Caco-2 (cell line): ENCODE measurements around the gene PLXDC2. TPM values are rescaled to one million over a fixed set of nuclear protein-coding genes. Genes with fewer than 3 reads are reported as not detected.

ENCODE experiments used
- BruUV-seq: library from RNA; stranded (reverse); fragments of 400-500 nt; replicated peaks from 2 replicates; lab custom pipeline; 2021; lab: Mats Ljungman, UMichigan
- CTCF ChIA-PET: fragments of 300-600 bp; sonication (Branson Sonifier 250); formaldehyde crosslinking; loops from one replicate; lab custom pipeline; 2022; ENCODE audit warnings: antibody characterized with exemption; lab: Charles Lee
- POLR2A ChIA-PET: fragments of 300-600 bp; sonication (Branson Sonifier 250); formaldehyde crosslinking; loops from one replicate; lab custom pipeline; 2022; ENCODE audit warnings: antibody characterized with exemption; lab: Charles Lee
- DNase-seq, 2 experiments: peaks; one replicate each; pipeline versions ENCODE4 v3.0.0 to v3.0.0-alpha.2; 2020 to 2022
- H3K27me3 ChIP-seq: replicated peaks from 2 replicates; pipeline ENCODE4 v1.6.0; 2011; ENCODE audit warnings: low read length; ENCODE audit not compliant: control insufficient read depth, insufficient read depth
- H3K36me3 ChIP-seq: 2 replicates; pipeline ENCODE4 v1.5.1; 2011; ENCODE audit warnings: low read length; ENCODE audit not compliant: control insufficient read depth, insufficient read depth
- H3K4me1 ChIP-seq: fragments of 250-450 bp; sonication (Bioruptor Pico); 2 replicates; pipeline ENCODE4 v1.5.1; 2020; ENCODE audit warnings: mild to moderate bottlenecking
- H3K4me3 ChIP-seq: 2 replicates; pipeline ENCODE4 v1.5.1; 2011; ENCODE audit warnings: low read depth, mild to moderate bottlenecking, control low read depth, low read length
- H3K9me3 ChIP-seq: fragments of 250-450 bp; sonication (Bioruptor Pico); 2 replicates; pipeline ENCODE4 v1.5.1; 2020; ENCODE audit warnings: mild to moderate bottlenecking, moderate library complexity
- H3K27ac Mint-ChIP-seq: one replicate; pipeline ENCODE4 v1.8.0; 2022; ENCODE audit warnings: mixed read lengths; ENCODE audit not compliant: unreplicated experiment
- H3K27me3 Mint-ChIP-seq: one replicate; pipeline ENCODE4 v1.8.0; 2022; ENCODE audit warnings: mixed read lengths; ENCODE audit not compliant: insufficient read depth, unreplicated experiment
- H3K36me3 Mint-ChIP-seq: one replicate; pipeline ENCODE4 v1.8.0; 2022; ENCODE audit warnings: mild to moderate bottlenecking, mixed read lengths; ENCODE audit not compliant: insufficient read depth, unreplicated experiment
- H3K4me1 Mint-ChIP-seq: one replicate; pipeline ENCODE4 v1.8.0; 2022; ENCODE audit warnings: low read depth, mixed read lengths; ENCODE audit not compliant: unreplicated experiment
- H3K4me3 Mint-ChIP-seq: one replicate; pipeline ENCODE4 v1.8.0; 2022; ENCODE audit warnings: mild to moderate bottlenecking, moderate library complexity, mixed read lengths; ENCODE audit not compliant: unreplicated experiment
- H3K9me3 Mint-ChIP-seq: one replicate; pipeline ENCODE4 v1.8.0; 2022; ENCODE audit warnings: mixed read lengths; ENCODE audit not compliant: unreplicated experiment
- intact Hi-C: fragments of 100-400 bp; cut with micrococcal nuclease; formaldehyde crosslinking; loops from one replicate; pipeline ENCODE4 v1.10.0; 2022; ENCODE audit not compliant: unreplicated experiment
- total RNA-seq: library from RNA; stranded (reverse); gene quantifications from 2 replicates; pipeline ENCODE4 v1.2.3, GENCODE V29; 2022
- TF ChIP-seq, protein P1 (sequence below), 2 experiments: fragments of 200-600 bp in 1 of 2; IDR thresholded peaks; 1 replicate in 1 of 2; 2 replicates in 1 of 2; pipeline versions ENCODE4 v1.5.1 to v1.8.0; 2011 to 2022; ENCODE audit warnings: antibody characterized with exemption in 1 of 2, control low read depth in 1 of 2, inconsistent platforms in 1 of 2, low read depth in 1 of 2, low read length in 1 of 2, mild to moderate bottlenecking in 1 of 2, moderate library complexity in 1 of 2; ENCODE audit not compliant: insufficient read depth in 1 of 2, severe bottlenecking in 1 of 2, unreplicated experiment in 1 of 2

The PLXDC2 gene
- total RNA-seq, 1 experiment from 2014 or later: 0.54 TPM

DNA sequence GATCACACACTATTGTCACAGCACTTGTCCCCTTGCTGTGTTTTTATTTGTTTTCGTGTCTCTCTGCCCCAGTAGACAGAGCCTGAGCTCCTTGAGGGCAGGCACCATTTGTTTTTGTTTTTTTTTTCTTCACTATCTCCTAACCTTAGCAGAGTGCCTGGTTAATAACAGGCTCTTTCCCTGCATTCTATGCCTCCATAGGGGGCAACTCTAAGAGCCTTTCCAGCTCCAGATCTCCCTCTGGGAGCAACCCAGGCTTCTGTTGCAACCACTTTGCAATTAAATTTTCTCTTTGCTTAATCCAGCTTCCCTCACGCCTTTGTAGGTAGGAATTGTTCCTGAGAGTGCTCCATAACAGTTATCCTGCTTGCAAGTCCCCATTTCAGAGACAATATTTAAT is 148.4 kb downstream of the PLXDC2 start:
- Histone ChIP-seq H3K4me3 (no peak overlapping the region), H3K4me1 (no peaks in the 10 kb centered on the region), H3K9me3 (no peaks in the 10 kb centered on the region), H3K36me3 (no peaks in the 10 kb centered on the region), H3K27me3 (no peaks in the 10 kb centered on the region)
- ChIA-PET POLR2A (no interaction called here), CTCF (no interaction called here)
- Mint-ChIP-seq H3K36me3 (no peaks in the 10 kb centered on the region), H3K9me3 (no peaks in the 10 kb centered on the region), H3K27ac (no peak overlapping the region), H3K27me3 (no peaks in the 10 kb centered on the region), H3K4me1 (no peaks in the 10 kb centered on the region), H3K4me3 (no peak overlapping the region)
- intact Hi-C loops: no loop called here
- BruUV-seq: no TSS peak
- TF ChIP-seq, protein P1, sequence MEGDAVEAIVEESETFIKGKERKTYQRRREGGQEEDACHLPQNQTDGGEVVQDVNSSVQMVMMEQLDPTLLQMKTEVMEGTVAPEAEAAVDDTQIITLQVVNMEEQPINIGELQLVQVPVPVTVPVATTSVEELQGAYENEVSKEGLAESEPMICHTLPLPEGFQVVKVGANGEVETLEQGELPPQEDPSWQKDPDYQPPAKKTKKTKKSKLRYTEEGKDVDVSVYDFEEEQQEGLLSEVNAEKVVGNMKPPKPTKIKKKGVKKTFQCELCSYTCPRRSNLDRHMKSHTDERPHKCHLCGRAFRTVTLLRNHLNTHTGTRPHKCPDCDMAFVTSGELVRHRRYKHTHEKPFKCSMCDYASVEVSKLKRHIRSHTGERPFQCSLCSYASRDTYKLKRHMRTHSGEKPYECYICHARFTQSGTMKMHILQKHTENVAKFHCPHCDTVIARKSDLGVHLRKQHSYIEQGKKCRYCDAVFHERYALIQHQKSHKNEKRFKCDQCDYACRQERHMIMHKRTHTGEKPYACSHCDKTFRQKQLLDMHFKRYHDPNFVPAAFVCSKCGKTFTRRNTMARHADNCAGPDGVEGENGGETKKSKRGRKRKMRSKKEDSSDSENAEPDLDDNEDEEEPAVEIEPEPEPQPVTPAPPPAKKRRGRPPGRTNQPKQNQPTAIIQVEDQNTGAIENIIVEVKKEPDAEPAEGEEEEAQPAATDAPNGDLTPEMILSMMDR (IDR thresholded peaks at IDR 0.05; ENCODE audit: insufficient read depth in 1 of 2, low read depth in 1 of 2, low read length in 1 of 2, severe bottlenecking in 1 of 2, unreplicated experiment in 1 of 2): no peak
- no peak for DNase-seq

DNA sequence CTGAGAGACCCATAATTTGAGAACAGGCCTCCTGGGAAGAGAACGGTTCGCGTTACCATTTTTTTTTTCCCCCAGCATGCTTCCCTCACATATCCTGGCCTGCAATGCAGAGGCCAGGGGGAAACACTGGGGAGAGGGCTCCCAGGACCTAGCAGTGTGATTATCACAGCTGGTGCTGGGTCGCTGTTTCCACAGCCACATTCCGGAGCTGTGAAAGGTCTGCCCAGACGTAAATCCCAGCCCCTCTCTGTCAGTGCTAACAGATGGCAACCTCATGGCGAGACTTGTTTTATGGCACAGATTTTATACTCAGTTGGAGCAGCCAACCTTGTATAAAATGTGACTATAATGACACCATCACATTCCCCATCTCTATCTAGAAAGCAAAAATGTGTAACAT is 150.5 kb downstream of the PLXDC2 start:
- Histone ChIP-seq H3K36me3 (no peaks in the 10 kb centered on the region), H3K4me1 (no peaks in the 10 kb centered on the region), H3K9me3 (no peaks in the 10 kb centered on the region), H3K27me3 (no peaks in the 10 kb centered on the region), H3K4me3 (no peak overlapping the region)
- no TSS peak for BruUV-seq
- no peak overlapping the region for H3K4me3 Mint-ChIP-seq
- no peak for DNase-seq
- TF ChIP-seq, protein P1 (IDR thresholded peaks at IDR 0.05; ENCODE audit: insufficient read depth in 1 of 2, low read depth in 1 of 2, low read length in 1 of 2, severe bottlenecking in 1 of 2, unreplicated experiment in 1 of 2): no peak
- H3K4me1 Mint-ChIP-seq: no peaks in the 10 kb centered on the region
- no peak overlapping the region for H3K27ac Mint-ChIP-seq
- ChIA-PET POLR2A (no interaction called here), CTCF (no interaction called here)
- intact Hi-C loops: no loop called here
- H3K36me3 Mint-ChIP-seq: no peaks in the 10 kb centered on the region
- H3K9me3 Mint-ChIP-seq: no peaks in the 10 kb centered on the region
- peaks cover 2% of the 10 kb centered on the region for H3K27me3 Mint-ChIP-seq

DNA sequence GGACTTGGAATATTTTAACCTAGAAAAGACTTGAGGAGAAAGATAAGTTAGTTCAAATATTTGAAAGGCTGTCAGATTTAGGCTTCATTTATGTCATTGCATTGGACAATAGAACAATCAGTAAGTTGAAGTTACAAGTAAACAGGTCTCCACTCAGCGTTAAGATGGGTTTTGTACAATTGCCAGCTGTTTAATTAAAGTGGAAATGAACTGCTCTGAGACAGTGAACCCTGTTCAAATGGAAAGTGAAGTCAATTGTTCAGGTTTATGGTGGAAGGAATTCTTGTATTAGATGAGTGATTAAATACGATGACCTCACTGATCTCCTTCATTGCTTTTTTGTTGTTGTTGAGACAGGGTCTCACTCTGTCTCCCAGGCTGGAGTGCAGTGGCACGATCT is 151.7 kb downstream of the PLXDC2 start:
- BruUV-seq: no TSS peak
- Mint-ChIP-seq H3K4me1 (no peaks in the 10 kb centered on the region), H3K4me3 (no peak overlapping the region), H3K27me3 (peaks cover 3% of the 10 kb centered on the region), H3K27ac (no peak overlapping the region), H3K9me3 (no peaks in the 10 kb centered on the region), H3K36me3 (no peaks in the 10 kb centered on the region)
- no peaks in the 10 kb centered on the region for H3K36me3 ChIP-seq
- no peaks in the 10 kb centered on the region for H3K9me3 ChIP-seq
- TF ChIP-seq, protein P1 (IDR thresholded peaks at IDR 0.05; ENCODE audit: insufficient read depth in 1 of 2, low read depth in 1 of 2, low read length in 1 of 2, severe bottlenecking in 1 of 2, unreplicated experiment in 1 of 2): no peak
- no peaks in the 10 kb centered on the region for H3K4me1 ChIP-seq
- H3K4me3 ChIP-seq: no peak overlapping the region
- no peaks in the 10 kb centered on the region for H3K27me3 ChIP-seq
- intact Hi-C loops: no loop called here
- no peak for DNase-seq
- POLR2A ChIA-PET: no interaction called here
- CTCF ChIA-PET: no interaction called here
